GM20431 (cell line): ENCODE measurements around the gene THSD8.

ENCODE experiments used
- in situ Hi-C: fragments of 300-500 bp; cut with MseI, MboI; formaldehyde crosslinking; loops from one replicate; pipeline ENCODE4 v1.15.0; 2020; ENCODE audit warnings: low sequenced_read_pairs; ENCODE audit not compliant: unreplicated experiment

THSD8 gene

DNA sequence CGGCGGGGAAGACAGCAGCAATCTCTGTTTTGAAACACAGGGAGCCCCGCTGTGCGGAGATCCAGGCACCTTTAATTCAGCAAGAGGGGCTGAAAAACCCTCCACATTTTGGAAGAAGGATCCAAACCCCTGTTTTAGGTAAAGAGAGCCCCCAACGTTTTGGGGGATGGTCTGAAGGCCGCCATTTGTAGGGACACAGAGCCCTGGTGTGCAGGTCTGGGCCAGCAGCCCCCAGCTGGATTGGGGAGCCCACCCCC, 23.0 kb upstream of the THSD8 start:
- in situ Hi-C loops, result no loop called here

DNA sequence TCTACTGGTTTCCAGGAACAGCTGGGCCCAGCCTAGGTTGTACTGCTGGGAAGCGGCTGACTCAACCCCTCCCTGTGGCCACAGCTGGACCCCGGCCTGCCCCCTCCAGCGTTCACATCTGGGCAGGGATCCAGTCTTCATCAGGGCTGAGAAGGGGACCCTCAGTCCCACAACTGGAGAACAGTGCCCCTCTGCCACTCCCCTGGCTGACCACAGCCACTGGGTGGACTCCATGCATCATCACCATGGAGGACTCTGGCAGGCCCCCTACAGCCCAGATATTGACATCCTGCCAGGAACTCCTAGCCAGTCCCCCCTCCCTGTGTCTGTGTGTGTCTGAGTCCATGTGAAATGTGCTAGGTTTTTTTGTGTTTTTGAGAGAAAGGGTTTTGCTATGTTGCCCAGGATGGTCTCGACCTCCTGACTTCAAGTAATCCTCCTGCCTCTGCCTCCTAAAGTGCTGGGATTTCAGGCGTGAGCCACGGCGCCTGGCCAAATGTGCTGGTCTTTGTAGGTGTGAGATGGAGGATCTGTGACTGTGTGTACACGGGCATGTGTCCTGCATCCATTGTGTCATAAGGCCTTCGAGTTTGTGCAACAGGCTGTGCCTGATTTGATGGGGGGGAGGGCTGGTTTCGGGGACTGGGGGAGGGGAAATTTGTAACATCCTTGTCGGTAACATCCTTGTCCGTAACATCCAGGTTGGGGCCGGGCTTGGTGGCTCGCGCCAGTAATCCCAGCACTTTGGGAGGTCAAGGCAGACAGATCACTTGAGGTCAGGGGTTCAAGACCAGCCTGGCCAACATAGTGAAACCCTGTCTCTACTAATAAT, 22.5 kb upstream of the THSD8 start:
- in situ Hi-C loops, result no loop called here

DNA sequence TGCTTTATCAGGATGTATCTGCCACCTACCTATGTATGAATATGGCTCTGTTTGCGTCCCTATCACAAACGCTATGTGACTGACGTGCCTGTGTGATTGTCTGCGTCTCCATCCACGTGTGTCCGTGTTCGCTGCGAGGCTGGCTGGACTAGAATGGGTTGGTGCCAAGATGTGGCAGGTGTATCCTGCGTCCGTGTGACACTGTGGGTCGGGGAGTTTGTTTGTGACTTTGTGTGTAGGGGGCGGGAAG, 19.8 kb upstream of the THSD8 start:
- in situ Hi-C loops, result no loop called here

DNA sequence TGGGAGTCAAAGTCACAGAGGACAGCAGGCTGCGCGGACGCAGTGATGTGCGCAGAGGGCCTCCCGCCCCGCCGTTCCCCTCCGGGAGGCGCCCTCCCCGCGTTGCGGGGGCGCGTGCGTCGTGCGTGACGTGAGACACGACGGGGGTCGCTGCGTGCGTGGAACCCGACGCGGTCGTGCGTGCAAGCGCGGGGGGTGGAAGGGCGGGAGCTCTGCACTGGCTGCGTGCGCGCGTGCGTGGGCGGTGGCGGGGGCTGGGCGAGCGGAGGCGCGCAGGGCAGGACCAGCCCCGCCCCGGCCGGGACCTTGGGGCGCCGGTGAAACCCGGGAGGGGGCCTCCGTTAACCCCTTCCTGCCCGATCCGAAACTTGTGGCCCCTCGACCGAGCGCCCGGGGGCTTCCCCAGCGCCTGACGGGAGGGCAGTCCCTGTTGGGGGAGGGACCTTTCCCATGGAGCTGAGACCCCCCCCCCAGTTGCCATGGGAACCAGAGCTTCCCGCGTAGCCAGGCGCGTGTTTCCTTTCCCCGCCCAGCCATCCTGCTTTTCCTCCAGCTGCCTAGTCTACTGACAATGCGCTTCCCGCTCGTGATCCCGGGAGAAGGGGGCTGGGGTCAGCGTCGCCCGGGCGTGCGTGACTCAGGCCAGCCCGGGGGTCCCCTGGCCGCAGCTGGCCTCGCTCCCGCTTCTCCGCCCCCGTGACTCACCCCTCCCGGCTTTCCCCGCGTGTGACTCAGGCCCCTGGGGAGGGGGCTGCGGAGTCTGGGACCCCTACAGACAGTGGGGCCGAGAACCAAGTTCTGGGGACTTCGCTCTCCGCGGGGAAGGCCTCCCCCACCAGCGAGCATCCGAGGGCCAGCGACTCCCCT, 19.2 kb upstream of the THSD8 start:
- in situ Hi-C loops, result no loop called here

DNA sequence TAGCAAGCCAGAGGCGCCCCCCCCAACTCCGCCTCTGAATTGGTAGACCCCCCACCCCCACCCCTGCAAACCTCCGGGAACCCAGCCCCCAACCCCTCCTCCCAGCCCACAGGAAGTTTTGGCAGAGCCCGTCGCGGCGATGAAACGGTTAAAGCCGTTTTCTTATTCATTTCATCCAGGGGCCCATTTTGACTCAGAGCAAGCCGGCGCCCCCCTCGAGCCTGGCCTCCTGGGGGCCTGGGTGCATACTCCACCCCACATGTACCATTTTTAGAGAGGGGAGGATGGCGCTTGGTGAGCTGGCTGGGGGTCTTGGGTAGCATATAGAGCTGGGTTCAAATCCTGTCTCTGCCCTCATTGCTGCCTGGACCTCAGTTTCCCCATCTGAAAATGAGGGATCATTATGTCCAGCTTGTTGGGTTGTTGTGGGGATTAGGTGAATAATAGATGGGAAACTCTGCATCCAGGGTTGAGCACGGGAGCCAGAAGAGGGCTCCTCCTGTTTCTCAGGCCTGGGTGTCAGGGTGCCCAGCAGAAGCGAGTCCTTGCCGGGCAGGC, 18.5 kb upstream of the THSD8 start:
- in situ Hi-C loops, result no loop called here

DNA sequence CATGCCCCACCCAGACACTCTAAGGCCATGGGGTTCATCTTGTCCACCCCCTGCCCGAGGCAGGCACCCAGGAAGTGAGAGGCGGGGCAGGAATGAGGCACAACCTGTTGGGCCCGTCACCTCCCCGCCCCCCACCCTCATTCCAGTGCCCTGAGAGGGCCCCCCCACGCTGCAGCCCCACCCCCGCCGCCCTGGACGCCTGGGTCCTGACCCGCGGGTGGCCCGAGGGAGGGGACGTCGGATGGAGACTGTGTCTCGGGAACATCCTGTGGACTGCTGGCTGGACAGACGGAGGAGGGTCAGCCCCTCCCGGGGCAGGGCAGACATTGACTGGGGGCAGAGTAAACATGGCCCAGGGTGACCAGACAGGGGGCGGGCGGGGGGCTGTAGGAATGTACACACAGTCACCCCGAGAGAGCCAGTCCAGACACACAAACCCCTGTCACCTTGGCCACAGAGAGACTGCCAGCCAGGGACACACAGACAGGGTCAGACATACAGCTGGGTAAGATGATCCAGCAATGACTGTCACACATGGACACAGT, 17.9 kb upstream of the THSD8 start:
- in situ Hi-C loops, result no loop called here

DNA sequence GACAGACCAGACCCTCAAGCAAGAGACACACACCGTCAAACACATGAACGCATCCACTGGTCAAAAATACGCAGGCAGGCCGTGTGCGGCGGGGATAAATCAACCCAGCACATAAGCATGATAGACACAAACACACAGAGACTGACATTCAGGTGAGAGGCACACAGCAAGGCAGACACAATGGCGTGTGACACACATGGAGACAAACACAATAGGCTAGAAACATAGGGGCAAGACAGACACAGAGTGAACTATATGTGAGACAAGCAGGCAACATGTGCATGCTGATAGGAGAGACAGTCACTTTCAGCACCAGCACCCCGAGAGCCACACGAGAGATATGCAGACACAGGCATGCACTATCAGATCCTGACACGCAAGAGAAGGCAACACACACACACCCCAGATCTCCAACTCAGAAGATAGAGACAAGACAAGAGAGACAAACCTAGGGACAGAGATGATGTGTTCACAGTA, 17.4 kb upstream of the THSD8 start:
- in situ Hi-C loops, result no loop called here

DNA sequence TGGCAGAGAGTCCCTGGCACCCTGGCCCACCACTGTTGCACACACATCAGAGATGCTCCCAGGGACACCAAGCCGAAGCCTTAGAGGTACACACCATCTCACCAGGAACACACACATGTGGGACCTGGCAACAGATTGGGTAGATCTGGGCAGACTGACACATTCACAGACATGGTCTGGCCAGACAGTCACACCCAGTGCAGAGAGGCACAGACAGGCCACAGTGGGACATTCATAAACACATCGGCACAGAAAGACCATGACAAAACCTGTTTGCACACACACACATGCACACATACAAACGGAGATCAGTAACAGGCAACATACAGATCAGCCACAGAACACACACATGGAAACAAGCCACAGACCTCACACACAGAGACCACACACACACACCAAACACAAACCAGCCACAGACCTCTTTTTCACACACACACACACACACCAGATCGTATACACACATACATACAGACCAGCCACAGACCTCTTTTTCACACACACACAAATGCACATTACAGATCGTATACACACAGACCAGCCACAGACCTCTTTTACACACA, 16.9 kb upstream of the THSD8 start:
- in situ Hi-C loops, result no loop called here

DNA sequence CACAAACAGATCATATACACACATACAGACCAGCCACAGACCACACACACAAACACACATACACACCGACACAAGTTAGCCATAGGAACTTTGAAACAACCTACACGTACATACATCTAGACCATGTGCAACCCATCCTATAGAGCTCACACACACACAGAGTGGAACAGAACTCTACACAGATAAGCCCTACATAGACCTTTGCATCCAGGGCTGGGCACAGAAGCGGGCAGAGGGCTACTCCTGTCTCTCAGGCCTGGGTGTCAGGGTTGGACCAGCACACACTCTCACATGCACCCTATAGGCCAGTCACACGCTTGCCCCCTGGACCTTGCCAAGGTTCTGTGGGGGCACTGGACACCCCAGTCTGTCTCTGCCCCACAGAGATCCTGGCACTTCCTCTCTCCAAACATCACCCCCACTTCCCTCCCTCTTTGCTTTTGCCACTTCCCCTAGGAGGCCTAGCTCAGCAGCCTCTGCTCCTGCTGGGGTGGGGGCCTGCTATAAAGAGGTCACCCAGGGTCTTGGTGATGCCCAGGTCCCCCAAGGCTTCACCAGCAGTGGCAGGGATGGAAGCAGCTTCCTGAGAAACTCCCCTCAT, 16.3 kb upstream of the THSD8 start:
- in situ Hi-C loops, result no loop called here

DNA sequence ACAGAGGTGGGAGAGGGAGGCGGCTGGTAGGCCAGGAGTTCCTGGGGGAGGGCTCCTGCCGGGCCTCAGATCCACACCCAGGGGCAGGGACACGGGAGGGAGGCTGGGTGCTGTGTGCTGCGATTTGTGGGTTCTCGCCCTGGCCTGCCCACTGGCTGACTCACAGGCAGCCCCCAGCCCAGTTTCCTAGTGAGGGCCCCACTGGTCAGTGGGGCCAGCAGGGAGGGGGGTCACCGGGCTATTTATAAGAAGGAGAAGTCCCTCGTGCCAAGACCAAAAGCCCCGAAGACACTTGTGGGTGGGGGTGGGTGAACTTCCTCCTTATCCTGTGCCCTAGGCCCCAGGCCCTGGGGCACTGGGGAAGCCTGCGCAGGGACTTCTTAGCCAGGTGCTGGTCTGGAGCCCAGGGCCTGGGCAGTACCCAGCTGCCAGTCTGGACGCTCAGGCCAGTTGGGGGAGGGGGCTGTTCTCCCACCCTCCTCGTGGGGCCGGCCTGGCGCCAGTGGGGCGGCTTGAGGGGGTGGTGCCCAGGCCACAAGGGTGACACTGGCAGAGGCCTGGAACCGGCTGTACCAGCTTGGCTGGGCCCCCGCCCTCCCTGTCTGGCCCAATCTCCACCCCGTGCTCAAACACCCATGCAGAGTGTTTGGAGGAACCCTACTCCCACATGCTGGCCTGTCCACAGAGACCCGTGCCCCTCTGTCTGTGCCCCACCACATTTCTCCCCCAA, 15.6 kb upstream of the THSD8 start:
- in situ Hi-C loops, result no loop called here

DNA sequence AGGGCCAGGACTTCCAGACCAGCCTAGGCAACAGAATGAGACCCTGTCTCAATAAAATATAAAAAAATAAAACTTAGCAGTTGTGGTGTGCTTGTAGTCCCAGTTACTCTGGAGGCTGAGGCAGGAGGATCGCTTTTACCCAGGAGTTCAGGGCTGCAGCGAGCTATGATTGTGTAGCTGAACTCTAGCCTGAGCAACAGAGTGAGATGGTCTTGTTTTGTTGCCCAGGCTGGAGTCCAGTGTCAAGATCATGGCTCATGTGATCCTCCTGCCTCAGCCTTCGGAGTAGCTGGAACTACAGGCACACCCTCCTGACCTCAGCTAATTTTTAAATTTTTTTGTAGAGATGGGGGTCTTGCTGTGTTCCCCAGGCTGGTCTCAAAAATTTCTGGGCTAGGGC, 14.9 kb upstream of the THSD8 start:
- in situ Hi-C loops, result no loop called here

DNA sequence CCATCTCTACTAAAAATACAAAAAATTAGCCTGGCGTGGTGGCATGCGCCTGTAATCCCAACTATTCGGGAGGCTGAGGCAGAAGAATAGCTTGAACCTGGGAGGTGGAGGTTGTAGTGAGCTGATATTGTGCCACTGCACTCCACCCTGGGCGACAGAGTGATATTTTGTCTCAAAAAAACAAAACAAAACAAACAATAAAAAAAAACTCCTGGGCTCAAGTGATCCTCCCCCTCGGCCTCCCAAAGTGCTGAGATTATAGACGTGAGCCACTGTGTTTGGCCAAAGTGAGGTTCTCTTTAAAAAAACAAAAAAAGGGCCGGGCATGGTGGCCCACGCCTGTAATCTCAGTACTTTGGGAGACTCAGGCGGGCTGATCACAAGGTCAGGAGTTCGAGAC, 14.4 kb upstream of the THSD8 start:
- in situ Hi-C loops, result no loop called here

DNA sequence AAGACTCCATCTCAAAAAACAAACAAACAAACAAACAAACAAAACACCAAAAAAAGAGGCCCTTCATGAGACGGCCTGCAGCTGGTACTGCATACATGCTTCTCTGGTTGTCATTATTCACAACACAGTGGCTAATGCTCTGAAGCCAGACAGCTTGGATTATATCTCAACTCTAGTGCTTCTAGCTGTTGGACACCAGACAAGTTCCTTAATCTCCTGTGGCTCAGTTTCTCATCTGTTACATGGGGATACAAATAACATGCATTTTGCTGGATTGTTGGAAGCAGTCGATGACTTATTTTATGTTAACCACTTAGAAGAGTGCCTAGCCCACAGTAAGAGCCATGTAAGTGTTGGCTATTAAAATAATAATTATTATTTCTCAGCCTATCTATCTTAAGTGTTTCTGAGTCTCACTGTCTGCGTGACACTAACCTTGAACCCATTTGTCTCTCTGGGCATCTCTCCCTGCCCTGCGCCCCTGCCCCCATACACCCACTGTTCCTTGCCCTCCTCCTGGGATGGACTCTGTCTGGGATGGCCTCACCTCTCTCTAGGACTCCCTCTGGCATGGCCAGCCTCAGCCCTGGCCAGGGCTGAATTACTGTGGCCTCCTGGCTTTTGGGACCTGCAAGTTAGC, 13.7 kb upstream of the THSD8 start:
- in situ Hi-C loops, result no loop called here

DNA sequence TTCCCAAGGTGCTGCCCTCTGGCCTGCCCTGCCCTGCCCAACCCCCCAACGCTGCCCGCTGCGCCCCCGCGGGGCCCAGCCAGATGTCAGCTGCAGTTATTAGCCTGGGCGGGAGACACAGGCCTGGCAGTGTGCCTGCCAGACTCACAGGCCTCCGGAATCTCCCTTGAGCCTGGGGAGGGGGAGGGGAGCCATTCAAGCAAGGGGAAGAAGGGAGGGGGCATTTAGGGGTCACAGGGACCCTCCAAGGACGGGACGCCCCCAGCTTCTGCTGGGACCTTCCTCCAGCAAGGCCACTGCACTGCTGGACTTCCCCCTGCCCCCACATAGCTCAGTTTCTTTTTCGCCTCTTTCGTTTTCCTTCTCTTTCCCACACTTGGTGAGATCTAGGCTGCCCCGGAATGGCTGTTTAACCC, 13.2 kb upstream of the THSD8 start:
- in situ Hi-C loops, result no loop called here

DNA sequence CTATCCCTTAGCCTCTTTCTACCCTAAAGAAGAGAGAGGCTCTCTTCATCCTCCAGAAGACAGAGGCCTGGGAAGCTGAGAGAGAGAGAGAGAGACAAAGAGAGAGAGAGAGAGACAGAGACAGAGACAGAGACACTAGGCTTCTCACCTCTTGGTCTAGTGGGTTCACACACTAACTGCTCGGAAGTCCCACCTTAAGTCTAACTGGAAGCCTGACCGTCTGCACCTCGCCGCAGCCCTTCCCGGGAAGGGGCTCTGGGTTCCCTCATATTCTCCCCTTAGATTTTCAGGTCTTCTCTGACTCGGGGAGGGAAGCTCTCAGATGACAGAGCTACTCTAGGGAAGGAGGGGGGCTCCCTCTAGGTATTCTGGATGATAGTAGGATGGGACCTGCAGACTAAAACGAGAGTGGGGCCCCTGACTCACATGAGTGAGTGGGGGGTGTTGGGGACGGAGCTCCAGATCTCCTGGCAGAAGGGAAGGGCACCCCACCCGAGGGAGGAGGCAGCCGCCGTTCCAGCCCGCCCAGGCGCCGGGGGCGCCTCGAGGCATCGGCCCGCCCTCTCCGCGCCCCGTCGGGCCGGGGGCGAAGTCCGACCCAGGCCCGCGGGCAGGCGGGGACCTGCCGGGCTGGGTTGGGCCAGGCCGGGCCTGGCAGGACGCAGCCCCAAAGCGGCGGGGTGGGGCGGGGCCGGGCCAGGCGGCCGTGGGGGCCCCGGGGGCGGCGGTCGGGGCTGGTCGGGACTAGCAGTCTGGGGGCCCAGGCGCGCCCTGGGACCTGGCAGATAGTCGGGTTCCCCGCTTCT, 12.6 kb upstream of the THSD8 start:
- in situ Hi-C loops, result no loop called here

DNA sequence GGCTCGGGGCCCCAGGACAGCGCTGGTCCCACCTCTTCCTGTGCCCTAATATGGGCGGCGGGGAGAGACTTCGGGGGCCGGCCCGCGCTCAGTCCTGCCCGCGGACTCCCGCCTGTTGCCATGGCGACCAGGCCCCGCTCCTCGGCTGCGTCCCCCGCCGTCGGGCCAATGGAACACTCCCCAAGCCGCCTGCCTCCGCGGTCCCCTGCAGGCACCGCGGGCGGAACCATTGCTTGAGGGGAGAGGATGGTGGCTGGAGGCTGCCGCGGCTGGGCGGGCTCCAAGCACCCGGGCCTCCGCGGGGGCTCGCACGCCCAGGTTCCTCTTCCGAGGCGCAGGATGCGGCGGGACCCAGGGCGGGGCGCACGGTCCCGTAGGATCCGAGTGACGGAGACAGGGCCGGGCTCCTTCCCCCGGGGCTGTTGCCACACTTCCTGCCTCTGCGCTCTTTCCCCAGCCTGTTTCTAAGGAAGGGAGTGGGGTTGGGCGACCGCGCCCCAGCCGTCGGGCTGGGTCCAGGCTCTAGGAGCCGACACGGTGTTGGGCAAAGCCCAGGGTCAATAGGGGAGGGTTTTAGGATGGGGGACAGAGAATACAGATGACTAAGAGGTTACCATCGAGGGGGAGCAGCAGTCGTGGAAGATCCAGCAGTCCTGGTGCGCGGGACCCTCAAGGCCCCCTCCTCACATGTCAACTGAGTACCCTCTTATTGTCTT, 11.8 kb upstream of the THSD8 start:
- in situ Hi-C loops, result no loop called here

DNA sequence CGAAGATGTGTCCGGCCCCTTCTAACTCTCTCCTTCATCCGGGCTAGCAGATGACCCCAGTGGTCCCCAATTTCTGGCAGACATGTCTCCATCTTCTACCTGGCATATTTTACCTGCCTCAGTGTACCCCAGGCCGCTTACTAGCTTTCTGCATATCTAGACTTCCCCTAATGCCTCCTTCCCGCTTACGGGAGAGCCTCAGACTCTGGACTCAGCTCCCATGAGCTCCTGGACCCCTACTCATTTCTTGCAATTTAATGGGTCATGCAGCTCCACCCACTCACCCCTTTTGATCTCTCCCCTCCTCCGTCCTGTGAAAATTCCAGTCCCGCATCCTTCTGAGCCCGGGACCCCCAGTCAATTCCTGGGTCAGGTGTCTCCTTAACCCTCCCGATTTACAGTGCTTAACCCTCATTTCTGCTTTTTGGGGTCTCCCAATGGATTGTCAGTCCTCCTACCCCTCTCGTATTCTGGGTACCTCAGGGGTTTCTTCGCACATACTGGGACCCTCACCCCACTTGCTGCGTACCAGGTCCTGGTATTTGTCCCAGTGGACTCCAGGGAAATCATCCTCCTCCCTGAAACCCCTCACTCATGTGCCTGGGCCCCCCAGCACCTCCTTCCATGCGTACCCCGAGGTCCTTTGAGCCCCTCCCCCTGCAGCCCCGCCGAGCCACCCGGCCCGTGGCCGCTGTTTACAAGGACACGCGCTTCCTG, 11.1 kb upstream of the THSD8 start:
- in situ Hi-C loops, result no loop called here
